Measurements from ENCODE around the gene CYP4Z1. TPM values are rescaled to one million over a fixed set of nuclear protein-coding genes. Genes with fewer than 3 reads are reported as not detected.
"Not testable (repeated sequence)": the region's sequence is repeated elsewhere in the genome, so short reads cannot be mapped to it uniquely, and the experiment has no call there.

Gene CYP4Z1
- total RNA-seq, 3 donors from 2014 or later, result 16.2 to 26.5 (median 19.2) TPM

DNA sequence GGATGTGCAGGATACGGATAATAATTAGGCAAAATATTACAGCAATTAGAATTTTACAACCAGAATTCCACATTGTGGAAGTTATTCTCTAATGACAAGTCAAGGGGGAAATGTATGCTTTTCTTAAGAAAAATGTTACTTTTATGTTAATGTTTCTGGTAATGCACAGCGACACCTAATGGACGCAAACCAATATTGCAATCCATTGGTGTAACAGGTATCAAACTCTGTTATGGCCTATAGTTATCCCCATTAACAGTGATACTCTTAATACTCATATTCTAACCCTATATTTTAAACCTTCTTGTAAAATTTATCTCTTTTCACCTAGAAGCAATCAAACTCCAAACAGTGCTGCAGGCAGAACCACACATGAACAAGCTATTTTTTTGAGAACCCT lies 22.3 kb downstream of the CYP4Z1 start:
- H3K36me3 ChIP-seq; H3K27ac ChIP-seq; intact Hi-C loops (cut with DNase I; ENCODE audit: low total_unique reads); H3K4me3 ChIP-seq; DNase-seq (ENCODE audit: low spot score in 2 of 2); H3K4me1 ChIP-seq; H3K27me3 ChIP-seq; H3K9me3 ChIP-seq: not testable (repeated sequence)
- TF ChIP-seq, protein P1, sequence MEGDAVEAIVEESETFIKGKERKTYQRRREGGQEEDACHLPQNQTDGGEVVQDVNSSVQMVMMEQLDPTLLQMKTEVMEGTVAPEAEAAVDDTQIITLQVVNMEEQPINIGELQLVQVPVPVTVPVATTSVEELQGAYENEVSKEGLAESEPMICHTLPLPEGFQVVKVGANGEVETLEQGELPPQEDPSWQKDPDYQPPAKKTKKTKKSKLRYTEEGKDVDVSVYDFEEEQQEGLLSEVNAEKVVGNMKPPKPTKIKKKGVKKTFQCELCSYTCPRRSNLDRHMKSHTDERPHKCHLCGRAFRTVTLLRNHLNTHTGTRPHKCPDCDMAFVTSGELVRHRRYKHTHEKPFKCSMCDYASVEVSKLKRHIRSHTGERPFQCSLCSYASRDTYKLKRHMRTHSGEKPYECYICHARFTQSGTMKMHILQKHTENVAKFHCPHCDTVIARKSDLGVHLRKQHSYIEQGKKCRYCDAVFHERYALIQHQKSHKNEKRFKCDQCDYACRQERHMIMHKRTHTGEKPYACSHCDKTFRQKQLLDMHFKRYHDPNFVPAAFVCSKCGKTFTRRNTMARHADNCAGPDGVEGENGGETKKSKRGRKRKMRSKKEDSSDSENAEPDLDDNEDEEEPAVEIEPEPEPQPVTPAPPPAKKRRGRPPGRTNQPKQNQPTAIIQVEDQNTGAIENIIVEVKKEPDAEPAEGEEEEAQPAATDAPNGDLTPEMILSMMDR (IDR thresholded peaks at IDR 0.05), result peak in 2 of 3 donors; percentile 28 to 34

DNA sequence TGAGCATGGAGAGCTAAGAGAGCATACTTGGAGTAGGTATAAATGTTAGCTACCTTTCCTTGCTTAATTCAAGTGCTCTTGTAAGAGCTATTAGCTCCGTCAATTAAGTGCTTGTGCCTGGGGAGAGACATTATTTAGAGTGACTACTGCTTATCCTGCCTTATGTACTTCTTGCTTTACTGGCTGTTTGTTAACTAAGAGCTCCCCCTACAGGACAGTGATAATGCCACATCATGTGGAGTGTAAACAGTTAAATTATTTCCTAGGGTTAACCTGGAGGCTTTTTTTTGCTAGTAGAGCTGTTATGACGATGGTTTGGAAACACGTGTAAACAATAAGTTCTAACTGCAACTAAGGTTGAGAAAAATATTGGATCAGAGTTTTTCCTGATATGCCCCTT lies 24.4 kb downstream of the CYP4Z1 start:
- H3K27ac ChIP-seq; intact Hi-C loops (cut with DNase I; ENCODE audit: low total_unique reads); H3K36me3 ChIP-seq; H3K4me1 ChIP-seq; H3K27me3 ChIP-seq; DNase-seq (ENCODE audit: low spot score in 2 of 2); H3K4me3 ChIP-seq; H3K9me3 ChIP-seq: not testable (repeated sequence)

DNA sequence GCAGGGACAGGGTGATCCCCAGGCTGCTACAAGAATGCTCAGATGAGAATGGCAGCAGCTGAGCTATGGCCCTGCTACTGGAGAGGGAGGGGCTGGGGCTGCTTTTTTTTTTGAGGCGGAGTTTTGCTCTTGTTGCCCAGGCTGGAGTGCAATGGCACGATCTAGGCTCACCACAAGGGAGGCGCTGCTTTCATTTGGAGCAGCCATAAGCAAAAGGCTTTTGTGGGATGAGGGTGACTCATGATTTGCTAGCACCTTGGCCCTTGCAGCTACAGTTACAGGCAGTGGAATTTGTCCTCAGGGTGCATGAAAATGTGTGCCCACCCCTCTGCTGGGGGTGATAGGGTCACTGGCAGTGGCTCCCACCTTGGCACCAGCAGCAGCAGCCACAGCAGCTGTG lies 37.8 kb downstream of the CYP4Z1 start:
- Histone ChIP-seq H3K4me3 (no peak overlapping the region), H3K4me1 (no peaks in the 10 kb centered on the region), H3K27ac (no peak overlapping the region), H3K9me3 (peaks cover 0 to 11% of the 10 kb centered on the region in 2 donors), H3K36me3 (no peaks in the 10 kb centered on the region), H3K27me3 (no peaks in the 10 kb centered on the region)
- DNase-seq (ENCODE audit: low spot score in 2 of 2), result no peak
- intact Hi-C loops (cut with DNase I; ENCODE audit: low total_unique reads), result no loop called here
- TF ChIP-seq POLR2AphosphoS5 (IDR thresholded peaks at IDR 0.05) (no peak), POLR2A (IDR thresholded peaks at IDR 0.05) (no peak)
- TF ChIP-seq, protein P1 (IDR thresholded peaks at IDR 0.05), result no peak

DNA sequence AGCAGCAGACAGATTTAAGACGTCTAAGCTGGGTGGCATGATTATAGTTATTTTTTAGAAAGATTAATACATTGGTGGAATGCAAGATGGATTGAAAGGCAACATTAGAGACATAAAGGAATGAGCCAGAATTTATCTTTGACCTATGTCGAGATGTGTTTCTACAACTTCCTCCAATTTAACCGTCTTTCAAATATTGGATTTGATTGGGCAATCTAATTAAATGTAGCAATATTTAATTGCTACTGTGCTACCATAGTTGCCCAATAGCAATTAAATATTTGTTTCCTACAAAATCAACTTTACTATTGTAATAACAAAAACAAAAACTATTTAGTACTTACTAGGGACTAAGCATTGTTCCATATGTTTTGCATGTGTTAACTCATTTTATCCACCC lies 39.8 kb downstream of the CYP4Z1 start:
- Histone ChIP-seq H3K27ac (no peak overlapping the region), H3K27me3 (no peaks in the 10 kb centered on the region), H3K9me3 (peaks cover 0 to 11% of the 10 kb centered on the region in 2 donors), H3K36me3 (no peaks in the 10 kb centered on the region), H3K4me3 (no peak overlapping the region), H3K4me1 (no peaks in the 10 kb centered on the region)
- DNase-seq (ENCODE audit: low spot score in 2 of 2), result no peak
- intact Hi-C loops (cut with DNase I; ENCODE audit: low total_unique reads), result no loop called here
- TF ChIP-seq, protein P1 (IDR thresholded peaks at IDR 0.05), result no peak
- no peak for TF ChIP-seq POLR2A (IDR thresholded peaks at IDR 0.05)
- TF ChIP-seq POLR2AphosphoS5 (IDR thresholded peaks at IDR 0.05), result no peak

DNA sequence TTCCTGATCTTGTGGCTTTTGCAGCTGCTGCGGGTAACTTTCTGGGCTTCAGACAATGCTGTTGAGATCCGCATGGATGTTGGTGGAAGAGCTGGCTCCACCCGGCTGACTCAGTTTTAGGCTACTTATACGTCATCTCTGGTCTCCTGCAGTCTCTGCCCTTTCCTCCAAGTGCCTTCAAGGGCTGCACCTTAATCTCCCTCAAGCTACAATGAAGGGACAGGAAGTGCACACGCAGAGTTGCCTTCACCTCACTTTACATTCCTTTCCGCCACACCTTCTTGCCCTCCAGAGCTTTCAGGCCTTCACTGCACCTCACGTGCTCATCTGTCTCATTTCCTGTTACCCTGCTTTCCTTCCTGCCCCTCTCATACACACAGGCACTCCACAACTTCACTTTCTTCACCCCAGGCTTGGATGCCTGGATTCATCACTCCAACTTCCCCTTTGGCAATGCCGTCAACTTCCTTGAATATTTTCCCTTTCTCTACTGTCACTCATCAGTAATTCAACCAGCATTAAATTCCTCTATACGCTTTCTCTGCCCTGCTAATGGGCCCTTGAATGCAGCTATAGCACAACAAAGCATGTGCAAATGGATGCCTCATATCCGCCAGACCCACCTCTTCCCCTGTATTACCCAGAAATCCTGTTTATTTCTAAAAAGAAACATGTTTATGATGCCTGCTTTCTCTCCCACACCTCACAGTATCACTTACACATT lies 41.0 kb downstream of the CYP4Z1 start:
- intact Hi-C loops (cut with DNase I; ENCODE audit: low total_unique reads); H3K27me3 ChIP-seq; H3K36me3 ChIP-seq; H3K4me3 ChIP-seq; H3K4me1 ChIP-seq; DNase-seq (ENCODE audit: low spot score in 2 of 2); H3K9me3 ChIP-seq; H3K27ac ChIP-seq: not testable (repeated sequence)

DNA sequence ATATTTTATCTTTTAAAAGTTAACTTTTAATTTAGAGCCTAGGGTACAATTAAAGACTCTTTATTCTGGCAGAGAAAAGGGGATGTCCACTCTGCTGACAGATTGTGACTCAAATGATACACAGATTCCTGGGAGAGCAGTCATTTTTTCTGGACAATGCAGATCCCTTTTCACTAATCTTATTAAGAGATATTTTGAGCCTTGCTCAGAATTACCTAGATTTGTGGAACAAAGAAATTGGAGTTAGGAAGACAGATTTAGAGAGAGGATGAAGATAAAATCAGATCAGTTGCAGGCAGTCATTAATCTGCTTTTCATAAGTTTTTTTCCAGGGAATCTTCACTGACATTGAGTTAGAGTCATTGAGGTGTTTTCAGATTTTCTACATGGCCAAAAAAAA lies 42.5 kb downstream of the CYP4Z1 start:
- H3K27ac ChIP-seq; H3K36me3 ChIP-seq; H3K4me3 ChIP-seq; H3K4me1 ChIP-seq; H3K9me3 ChIP-seq; H3K27me3 ChIP-seq; intact Hi-C loops (cut with DNase I; ENCODE audit: low total_unique reads); DNase-seq (ENCODE audit: low spot score in 2 of 2): not testable (repeated sequence)

DNA sequence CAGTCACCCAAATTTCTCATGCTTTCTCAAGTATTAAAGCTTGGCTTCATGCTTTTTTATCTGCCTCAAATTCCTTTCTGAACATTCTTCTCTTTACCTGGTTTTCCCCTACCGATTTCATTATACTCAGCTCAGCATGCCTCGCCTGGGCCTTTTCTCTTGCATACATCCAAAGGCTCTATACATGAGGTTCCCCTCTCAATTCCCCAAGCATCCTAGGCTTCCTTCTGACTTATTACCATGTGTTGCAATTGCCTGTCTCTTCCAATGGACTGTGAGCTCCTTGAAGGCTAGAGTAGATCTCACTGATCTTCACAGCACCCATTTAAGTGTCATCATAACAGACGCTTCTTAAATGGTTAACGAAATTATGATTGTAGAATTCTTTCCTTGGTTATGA lies 46.1 kb downstream of the CYP4Z1 start:
- intact Hi-C loops (cut with DNase I; ENCODE audit: low total_unique reads), result no loop called here
- no peak for DNase-seq (ENCODE audit: low spot score in 2 of 2)
- H3K4me3 ChIP-seq, result no peak overlapping the region
- H3K4me1 ChIP-seq, result no peaks in the 10 kb centered on the region
- H3K9me3 ChIP-seq, result no peaks in the 10 kb centered on the region
- no peaks in the 10 kb centered on the region for H3K36me3 ChIP-seq
- TF ChIP-seq POLR2AphosphoS5 (IDR thresholded peaks at IDR 0.05), result no peak
- no peak for TF ChIP-seq POLR2A (IDR thresholded peaks at IDR 0.05)
- TF ChIP-seq, protein P1 (IDR thresholded peaks at IDR 0.05), result no peak
- no peak overlapping the region for H3K27ac ChIP-seq
- no peaks in the 10 kb centered on the region for H3K27me3 ChIP-seq

DNA sequence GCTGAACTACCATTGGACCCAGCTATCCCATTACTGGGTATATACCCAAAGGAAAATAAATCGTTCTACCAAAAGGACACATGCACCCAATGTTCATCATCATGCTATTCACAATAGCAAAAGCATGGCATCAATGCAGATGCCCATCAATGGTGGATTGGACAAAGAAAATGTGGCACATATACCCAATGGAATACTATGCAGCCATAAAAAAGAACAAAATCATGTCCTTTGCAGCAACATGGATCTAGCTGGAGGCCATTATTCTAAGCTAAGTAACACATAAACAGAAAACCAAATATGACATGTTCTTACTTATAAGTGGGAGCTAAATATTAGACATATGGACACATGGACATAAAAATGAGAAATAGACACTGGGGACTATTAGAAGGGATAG lies 54.0 kb downstream of the CYP4Z1 start:
- H3K27me3 ChIP-seq; H3K4me1 ChIP-seq; intact Hi-C loops (cut with DNase I; ENCODE audit: low total_unique reads); H3K4me3 ChIP-seq; H3K36me3 ChIP-seq; DNase-seq (ENCODE audit: low spot score in 2 of 2); H3K9me3 ChIP-seq; H3K27ac ChIP-seq: not testable (repeated sequence)

DNA sequence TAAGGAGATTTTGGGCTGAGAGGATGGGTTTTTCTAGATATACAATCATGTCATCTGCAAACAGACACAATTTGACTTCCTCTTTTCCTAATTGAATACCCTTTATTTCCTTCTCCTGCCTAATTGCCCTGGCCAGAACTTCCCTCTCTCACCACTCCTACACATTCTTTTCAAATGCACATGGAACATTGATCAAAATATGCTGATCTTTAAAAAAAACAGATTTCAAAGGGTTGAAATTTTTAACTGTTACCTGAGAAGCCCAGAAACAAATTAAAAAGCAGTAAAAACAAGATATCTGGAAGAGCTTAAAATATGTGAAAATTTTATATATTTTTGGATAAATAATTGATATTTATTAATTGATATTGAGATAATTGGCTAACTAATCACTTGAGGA lies 57.8 kb downstream of the CYP4Z1 start:
- H3K27me3 ChIP-seq; H3K36me3 ChIP-seq; H3K9me3 ChIP-seq; H3K27ac ChIP-seq; H3K4me1 ChIP-seq; DNase-seq (ENCODE audit: low spot score in 2 of 2); H3K4me3 ChIP-seq; intact Hi-C loops (cut with DNase I; ENCODE audit: low total_unique reads): not testable (repeated sequence)
